GM19324 (cell line): ENCODE results near the gene SLC1A3.
A peak's percentile ranks its signal among the peaks of the same experiment; 100 is the strongest.

Source experiments
- ATAC-seq: cut with Tn5 transposase; IDR thresholded peaks from one replicate; pipeline ENCODE4 v1.9.1; 2021; ENCODE audit warnings: mild to moderate bottlenecking, moderate library complexity; ENCODE audit not compliant: unreplicated experiment, low FRiP score

The SLC1A3 gene

GRCh38 chr5:36599986-36600779 is 6.2 kb upstream of the SLC1A3 start:
- ATAC-seq = no peak

- no peak for ATAC-seq
Observed at GRCh38 chr5:36600917-36601527, 5.4 kb upstream of the SLC1A3 start.

- no peak for ATAC-seq
Observed at GRCh38 chr5:36602704-36603321, 3.6 kb upstream of the SLC1A3 start.

GRCh38 chr5:36605241-36605640 is 1.2 kb upstream of the SLC1A3 start:
- ATAC-seq = no peak

- ATAC-seq = peak; percentile 31
Observed at GRCh38 chr5:36606036-36606427, 374 bp upstream of the SLC1A3 start.

GRCh38 chr5:36607114-36607571 is 737 bp downstream of the SLC1A3 start:
- no peak for ATAC-seq

GRCh38 chr5:36607838-36608783 is 1.7 kb downstream of the SLC1A3 start:
- ATAC-seq = no peak

GRCh38 chr5:36610621-36611020 is 4.2 kb downstream of the SLC1A3 start:
- no peak for ATAC-seq

- no peak for ATAC-seq
Observed at GRCh38 chr5:36611520-36612274, 5.3 kb downstream of the SLC1A3 start.

- no peak for ATAC-seq
Observed at GRCh38 chr5:36613241-36613640, 6.8 kb downstream of the SLC1A3 start.

- ATAC-seq = no peak
Observed at GRCh38 chr5:36613771-36614656, 7.6 kb downstream of the SLC1A3 start.

- ATAC-seq = no peak
Observed at GRCh38 chr5:36614657-36615308, 8.4 kb downstream of the SLC1A3 start.

GRCh38 chr5:36619012-36619635 is 12.7 kb downstream of the SLC1A3 start:
- no peak for ATAC-seq

- ATAC-seq = no peak
Observed at GRCh38 chr5:36621985-36622384, 15.6 kb downstream of the SLC1A3 start.

- no peak for ATAC-seq
Observed at GRCh38 chr5:36623832-36624231, 17.4 kb downstream of the SLC1A3 start.

- no peak for ATAC-seq
Observed at GRCh38 chr5:36624277-36624676, 17.9 kb downstream of the SLC1A3 start.

GRCh38 chr5:36628695-36629094 is 22.3 kb downstream of the SLC1A3 start:
- no peak for ATAC-seq

- ATAC-seq = no peak
Observed at GRCh38 chr5:36629729-36630128, 23.3 kb downstream of the SLC1A3 start.
